Smooth muscle cell (in vitro differentiated cells): ENCODE results near the gene HLCS. TPM values are rescaled to one million over a fixed set of nuclear protein-coding genes. Genes with fewer than 3 reads are reported as not detected.

Experiments
- DNase-seq: peaks from one replicate; lab custom pipeline; 2025; ENCODE audit not compliant: unreplicated experiment; lab: John Stamatoyannopoulos, UW
- H2AFZ ChIP-seq: fragments of 200-600 bp; sonication (generic); 2 replicates; pipeline ENCODE4 v1.6.0; 2016; ENCODE audit warnings: antibody characterized with exemption, low read depth, mild to moderate bottlenecking
- H3F3A ChIP-seq: fragments of 200-600 bp; sonication (generic); 2 replicates; pipeline ENCODE4 v1.6.0; 2017; ENCODE audit warnings: antibody characterized with exemption, low read depth
- H3K27ac ChIP-seq: fragments of 200-600 bp; sonication (generic); 2 replicates; pipeline ENCODE4 v1.5.1; 2016; ENCODE audit warnings: low read depth, mild to moderate bottlenecking
- H3K27me3 ChIP-seq: fragments of 200-600 bp; sonication (generic); 2 replicates; pipeline ENCODE4 v1.6.1; 2016; ENCODE audit warnings: low read depth, mild to moderate bottlenecking
- H3K36me3 ChIP-seq: fragments of 200-600 bp; sonication (generic); 2 replicates; pipeline ENCODE4 v1.5.1; 2016; ENCODE audit warnings: low read depth
- H3K4me1 ChIP-seq: fragments of 200-600 bp; sonication (generic); 2 replicates; pipeline ENCODE4 v1.5.1; 2016; ENCODE audit warnings: low read depth
- H3K4me2 ChIP-seq: fragments of 200-600 bp; sonication (generic); 2 replicates; pipeline ENCODE4 v1.6.0; 2016; ENCODE audit warnings: mild to moderate bottlenecking
- H3K4me3 ChIP-seq: fragments of 200-600 bp; sonication (generic); 2 replicates; pipeline ENCODE4 v1.5.1; 2016; ENCODE audit warnings: mild to moderate bottlenecking
- H3K79me2 ChIP-seq: fragments of 200-600 bp; sonication (generic); 2 replicates; pipeline ENCODE4 v1.6.0; 2016; ENCODE audit warnings: low read depth, mild to moderate bottlenecking
- H3K9ac ChIP-seq: fragments of 200-600 bp; sonication (generic); 2 replicates; pipeline ENCODE4 v1.6.0; 2016; ENCODE audit warnings: low read depth
- H3K9me3 ChIP-seq: fragments of 200-600 bp; sonication (generic); replicated peaks from 2 replicates; pipeline ENCODE4 v1.5.1; 2016; ENCODE audit warnings: low read depth
- H4K20me1 ChIP-seq: fragments of 200-600 bp; sonication (generic); 2 replicates; pipeline ENCODE4 v1.6.0; 2016; ENCODE audit warnings: low read depth
- WGBS: methylation state at CpG from one replicate; pipeline ENCODE4 v1.1.7; 2016; ENCODE audit warnings: low lambda C conversion rate; 5-methylcytosine and 5-hydroxymethylcytosine counted together
- polyA plus RNA-seq: library from polyadenylated mRNA; unstranded; fragments of >200 nt; fragmentation: Nextera tagmentation; extraction: Ambion mirVana; gene quantifications from 2 replicates; pipeline ENCODE4 v1.2.1, GENCODE V29; 2016
- total RNA-seq: library from RNA; depleted of rRNA; stranded (reverse); fragments of >200 nt; gene quantifications from 2 replicates; pipeline ENCODE4 v1.2.3, GENCODE V29; 2014
- TF ChIP-seq, protein P1 (sequence below): fragments of 200-600 bp; sonication (generic); IDR thresholded peaks from 2 replicates; pipeline ENCODE4 v1.5.1; 2017; ENCODE audit warnings: borderline replicate concordance, mild to moderate bottlenecking, antibody characterized with exemption; ENCODE audit not compliant: insufficient read depth, poor library complexity, severe bottlenecking

Gene HLCS
- total and polyA plus RNA-seq, 2 experiments from 2014 or later: 7.5 to 20.6 TPM

GRCh38 chr21:36974851-36975192 is 8.4 kb upstream of the HLCS start:
- Histone ChIP-seq H3K4me2 (no peak overlapping the region), H3K27ac (no peak overlapping the region), H2AFZ (no peak overlapping the region), H3K9me3 (no peaks in the 10 kb centered on the region), H3K4me3 (no peak overlapping the region), H4K20me1 (no peaks in the 10 kb centered on the region), H3K36me3 (no peaks in the 10 kb centered on the region), H3K79me2 (no peaks in the 10 kb centered on the region), H3K9ac (no peak overlapping the region), H3F3A (no peaks in the 10 kb centered on the region), H3K4me1 (peaks cover 6% of the 10 kb centered on the region), H3K27me3 (no peaks in the 10 kb centered on the region)
- WGBS: 89% methylated on average over 6 of the region's 6 CpGs
- TF ChIP-seq, protein P1, sequence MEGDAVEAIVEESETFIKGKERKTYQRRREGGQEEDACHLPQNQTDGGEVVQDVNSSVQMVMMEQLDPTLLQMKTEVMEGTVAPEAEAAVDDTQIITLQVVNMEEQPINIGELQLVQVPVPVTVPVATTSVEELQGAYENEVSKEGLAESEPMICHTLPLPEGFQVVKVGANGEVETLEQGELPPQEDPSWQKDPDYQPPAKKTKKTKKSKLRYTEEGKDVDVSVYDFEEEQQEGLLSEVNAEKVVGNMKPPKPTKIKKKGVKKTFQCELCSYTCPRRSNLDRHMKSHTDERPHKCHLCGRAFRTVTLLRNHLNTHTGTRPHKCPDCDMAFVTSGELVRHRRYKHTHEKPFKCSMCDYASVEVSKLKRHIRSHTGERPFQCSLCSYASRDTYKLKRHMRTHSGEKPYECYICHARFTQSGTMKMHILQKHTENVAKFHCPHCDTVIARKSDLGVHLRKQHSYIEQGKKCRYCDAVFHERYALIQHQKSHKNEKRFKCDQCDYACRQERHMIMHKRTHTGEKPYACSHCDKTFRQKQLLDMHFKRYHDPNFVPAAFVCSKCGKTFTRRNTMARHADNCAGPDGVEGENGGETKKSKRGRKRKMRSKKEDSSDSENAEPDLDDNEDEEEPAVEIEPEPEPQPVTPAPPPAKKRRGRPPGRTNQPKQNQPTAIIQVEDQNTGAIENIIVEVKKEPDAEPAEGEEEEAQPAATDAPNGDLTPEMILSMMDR: no peak
- DNase-seq: no peak

GRCh38 chr21:36973986-36974850 is 7.7 kb upstream of the HLCS start:
- no peak overlapping the region for H2AFZ ChIP-seq
- TF ChIP-seq, protein P1: no peak
- H3K4me1 ChIP-seq: peaks cover 6% of the 10 kb centered on the region
- no peak for DNase-seq
- H3K27me3 ChIP-seq: no peaks in the 10 kb centered on the region
- no peak overlapping the region for H3K4me3 ChIP-seq
- no peaks in the 10 kb centered on the region for H3K36me3 ChIP-seq
- no peak overlapping the region for H3K4me2 ChIP-seq
- H3K79me2 ChIP-seq: no peaks in the 10 kb centered on the region
- no peaks in the 10 kb centered on the region for H4K20me1 ChIP-seq
- H3K9ac ChIP-seq: no peak overlapping the region
- H3F3A ChIP-seq: no peaks in the 10 kb centered on the region
- H3K9me3 ChIP-seq: no peaks in the 10 kb centered on the region
- whole genome bisulfite sequencing: 89% methylated on average over 14 of the region's 14 CpGs
- no peak overlapping the region for H3K27ac ChIP-seq

DNA sequence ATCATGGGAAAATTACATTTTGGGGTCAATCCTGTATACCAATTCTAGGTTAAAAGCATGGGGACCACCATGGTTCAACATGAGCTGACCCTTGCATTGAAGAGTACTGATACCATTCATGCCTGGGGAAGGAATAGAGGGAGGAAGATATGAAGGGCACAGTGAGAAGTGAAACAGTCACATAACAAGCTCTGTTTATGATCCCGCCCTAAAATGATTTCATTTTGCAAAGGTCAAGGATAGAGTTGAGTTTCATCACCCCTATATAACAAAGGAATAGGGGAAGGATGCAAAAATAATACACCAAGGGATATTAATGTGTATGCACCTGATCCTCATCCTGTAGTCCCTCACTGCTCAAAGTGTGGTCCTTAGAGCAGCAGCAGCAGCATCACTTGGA is 2.5 kb upstream of the HLCS start:
- no peaks in the 10 kb centered on the region for H3K36me3 ChIP-seq
- TF ChIP-seq, protein P1: no peak
- H3K9me3 ChIP-seq: no peaks in the 10 kb centered on the region
- peaks cover 6% of the 10 kb centered on the region for H3F3A ChIP-seq
- peaks cover 2% of the 10 kb centered on the region for H3K4me1 ChIP-seq
- no peaks in the 10 kb centered on the region for H4K20me1 ChIP-seq
- H3K4me3 ChIP-seq: no peak overlapping the region
- H3K27ac ChIP-seq: no peak overlapping the region
- no peaks in the 10 kb centered on the region for H3K27me3 ChIP-seq
- no peak overlapping the region for H3K9ac ChIP-seq
- no peak overlapping the region for H2AFZ ChIP-seq
- H3K4me2 ChIP-seq: no peak overlapping the region
- no peaks in the 10 kb centered on the region for H3K79me2 ChIP-seq
- 100% methylated on average over 1 of the region's 1 CpG for WGBS
- DNase-seq: no peak

- H3K9me3 ChIP-seq: no peaks in the 10 kb centered on the region
- H3F3A ChIP-seq: peaks cover 6% of the 10 kb centered on the region
- TF ChIP-seq, protein P1: no peak
- H4K20me1 ChIP-seq: no peaks in the 10 kb centered on the region
- no peak overlapping the region for H3K4me3 ChIP-seq
- no peak overlapping the region for H3K4me2 ChIP-seq
- H3K36me3 ChIP-seq: no peaks in the 10 kb centered on the region
- no peak overlapping the region for H3K27ac ChIP-seq
- no peak overlapping the region for H3K9ac ChIP-seq
- WGBS: 85% methylated on average over 4 of the region's 4 CpGs
- DNase-seq: no peak
- peaks cover 2% of the 10 kb centered on the region for H3K4me1 ChIP-seq
- no peaks in the 10 kb centered on the region for H3K79me2 ChIP-seq
- H2AFZ ChIP-seq: no peak overlapping the region
- H3K27me3 ChIP-seq: no peaks in the 10 kb centered on the region
Measured at GRCh38 chr21:36968414-36968813, 1.9 kb upstream of the HLCS start.
